ENCODE measurements around the gene PRKCA.
A peak's percentile ranks its signal among the peaks of the same experiment; 100 is the strongest.
"Not testable (repeated sequence)": the region's sequence is repeated elsewhere in the genome, so short reads cannot be mapped to it uniquely, and the experiment has no call there.

Gene PRKCA

DNA sequence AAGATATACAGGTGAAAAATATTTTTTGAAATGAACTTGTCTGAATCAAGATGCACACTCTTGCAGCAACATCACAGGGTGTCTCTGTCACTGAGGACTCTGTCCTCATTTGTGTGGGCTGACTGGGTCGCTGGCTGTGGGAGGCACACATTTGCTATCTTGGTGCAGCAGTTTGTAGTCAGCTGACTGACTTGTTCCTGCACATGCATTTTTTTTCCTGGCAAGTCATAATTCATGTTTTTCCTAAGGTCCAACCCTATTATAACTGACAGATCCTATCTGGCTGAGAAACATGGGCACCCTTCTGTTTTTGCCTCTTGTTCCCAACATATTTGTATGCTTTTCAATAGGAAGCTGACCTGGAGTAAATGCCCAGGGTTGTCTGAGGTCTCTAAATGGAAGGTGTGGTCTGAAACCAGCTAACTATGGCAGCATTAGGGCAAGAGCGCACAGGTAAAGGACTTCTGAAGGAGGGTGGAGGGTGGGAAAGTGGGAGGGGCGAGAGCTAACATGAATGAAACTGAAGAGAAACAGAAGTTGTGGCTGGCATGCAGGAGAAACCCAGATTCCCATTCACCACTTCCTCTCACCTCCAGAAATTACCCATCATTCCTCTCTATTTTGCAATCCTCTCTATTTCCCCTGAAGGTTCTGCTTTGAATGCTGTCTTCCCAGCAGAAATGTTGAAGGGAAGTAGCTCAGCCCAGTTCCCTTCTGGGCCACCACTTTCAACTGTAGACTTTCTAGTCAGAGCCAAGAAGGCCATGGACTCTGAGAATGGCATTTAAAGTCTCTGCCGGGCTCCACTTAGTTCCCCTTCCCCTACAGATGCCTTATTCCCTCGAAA is 166.1 kb downstream of the PRKCA start:
- peak; percentile 86 for DNase-seq

DNA sequence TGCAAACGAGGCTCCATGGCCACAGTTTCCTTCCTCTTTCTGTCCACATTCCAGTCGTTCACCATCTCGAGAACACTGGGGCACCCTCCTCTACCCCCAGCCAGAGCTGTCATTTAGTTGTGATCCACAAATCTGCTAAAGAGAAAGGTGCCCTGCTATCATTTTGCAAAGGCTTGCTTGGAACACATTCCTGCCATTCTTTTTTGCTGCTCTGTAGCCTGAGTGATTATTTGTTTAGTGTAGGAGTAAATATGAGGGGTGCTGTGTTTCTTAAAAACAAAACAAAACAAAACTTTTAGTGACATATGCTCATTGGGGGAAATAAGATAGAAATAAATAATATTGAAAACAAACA is 166.7 kb downstream of the PRKCA start:
- no peak for DNase-seq

DNA sequence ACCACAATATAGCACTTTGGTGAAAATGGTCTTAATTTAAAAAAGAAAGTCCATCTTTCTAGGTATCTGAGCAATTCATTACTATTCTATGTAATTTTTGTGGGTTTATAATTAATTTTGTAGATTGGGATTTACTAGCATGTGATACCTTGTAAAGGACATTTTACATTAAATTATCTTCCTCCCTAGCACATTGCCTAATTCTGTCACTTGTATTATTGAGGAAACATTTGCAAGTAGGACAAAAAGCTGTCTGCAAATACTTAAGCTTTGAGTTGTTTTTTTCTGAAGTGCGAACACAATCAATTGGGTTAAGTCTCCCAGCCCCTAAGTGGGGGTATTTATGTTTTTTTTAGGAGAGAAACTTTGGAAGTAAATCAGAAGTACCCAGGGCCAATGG is 167.0 kb downstream of the PRKCA start:
- DNase-seq: no peak

DNA sequence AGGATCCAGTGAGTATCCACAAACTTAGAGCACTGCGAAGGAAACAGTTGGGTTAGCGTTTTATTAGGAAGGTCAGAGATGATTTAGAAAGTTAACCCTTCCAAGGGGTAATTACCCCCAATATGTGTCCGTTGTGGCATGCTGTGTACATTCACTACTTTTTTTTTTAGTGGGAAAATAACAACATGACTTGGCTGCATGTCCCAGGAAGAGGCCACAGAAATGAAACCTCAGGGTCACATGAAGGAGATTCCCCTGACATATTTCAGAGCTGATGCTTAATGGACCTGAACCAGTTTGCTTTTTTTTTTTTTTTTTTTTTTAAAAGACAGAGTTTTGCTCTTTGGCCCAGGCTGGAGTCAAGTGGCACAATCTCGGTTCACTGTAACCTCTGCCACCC is 167.5 kb downstream of the PRKCA start:
- no peak for DNase-seq

DNA sequence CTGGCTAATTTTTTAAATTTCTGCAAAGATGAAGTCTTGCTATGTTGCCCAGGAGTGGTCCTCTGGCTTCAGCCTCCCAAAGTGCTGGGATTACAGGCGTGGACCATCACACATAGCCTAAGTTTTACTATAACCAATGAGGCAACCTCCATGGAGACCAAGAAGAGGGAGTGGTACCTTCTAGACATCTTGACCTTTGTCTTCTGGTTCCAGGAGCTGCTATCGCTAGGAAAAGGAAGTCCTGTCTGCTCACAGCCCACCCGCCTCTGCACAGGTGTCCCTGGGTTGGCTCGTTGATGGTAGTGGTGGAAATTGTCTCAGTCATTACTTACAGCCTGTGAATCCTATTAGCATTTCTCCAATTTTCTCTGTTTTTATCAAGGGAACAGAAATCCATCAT is 169.7 kb downstream of the PRKCA start:
- DNase-seq: no peak

DNA sequence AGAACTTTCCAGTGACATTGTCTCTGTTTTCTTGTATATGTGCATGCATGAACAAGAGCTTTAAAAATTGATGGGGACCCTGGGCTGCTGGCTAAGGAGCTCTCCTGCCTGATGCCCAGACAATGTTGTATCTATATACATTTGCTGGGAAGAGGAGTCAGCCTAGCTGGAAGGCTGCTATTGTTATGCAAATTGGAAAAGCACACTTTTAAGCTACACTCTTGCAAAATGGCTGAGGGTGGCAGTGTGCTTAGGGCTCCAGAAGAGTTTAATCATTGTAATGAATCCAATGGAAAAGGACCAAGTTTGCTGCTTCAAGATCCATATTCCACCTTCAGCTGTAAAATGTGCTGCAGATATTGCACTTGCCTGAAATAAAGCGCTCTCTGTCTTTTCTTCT is 171.8 kb downstream of the PRKCA start:
- no peak for DNase-seq

DNA sequence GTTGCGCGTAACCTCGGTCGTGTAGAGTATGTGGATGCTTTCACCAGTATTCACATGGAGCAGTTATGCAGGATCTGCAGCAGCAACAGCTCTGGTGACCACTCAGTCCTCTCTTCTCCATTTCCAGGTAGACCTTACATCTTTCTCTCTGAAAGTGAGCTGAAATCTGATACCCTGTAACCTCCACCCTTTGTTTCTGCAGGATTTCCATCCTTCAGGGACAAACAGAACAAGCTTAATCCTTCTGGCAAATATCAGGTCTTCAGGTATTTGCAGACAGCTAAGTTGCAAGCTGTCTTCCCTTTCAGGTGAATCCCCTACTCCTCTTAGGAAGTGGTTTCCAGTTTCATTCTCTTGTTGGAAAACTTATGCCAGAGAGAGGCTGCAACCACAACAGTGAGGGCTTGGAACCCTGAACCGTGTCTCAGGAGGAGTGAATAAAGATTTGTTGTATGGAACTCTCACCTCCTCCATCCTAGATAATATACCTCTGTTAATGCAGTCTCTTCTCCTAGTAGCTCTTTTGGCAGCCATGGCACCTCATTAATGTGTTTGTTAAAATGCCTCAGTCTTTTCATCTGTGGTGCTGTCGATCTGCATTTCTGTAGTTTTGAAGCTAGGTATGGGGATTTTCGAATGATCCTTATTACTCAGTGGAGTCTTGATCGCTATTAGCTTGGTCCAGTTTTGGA is 172.5 kb downstream of the PRKCA start:
- DNase-seq: no peak

DNA sequence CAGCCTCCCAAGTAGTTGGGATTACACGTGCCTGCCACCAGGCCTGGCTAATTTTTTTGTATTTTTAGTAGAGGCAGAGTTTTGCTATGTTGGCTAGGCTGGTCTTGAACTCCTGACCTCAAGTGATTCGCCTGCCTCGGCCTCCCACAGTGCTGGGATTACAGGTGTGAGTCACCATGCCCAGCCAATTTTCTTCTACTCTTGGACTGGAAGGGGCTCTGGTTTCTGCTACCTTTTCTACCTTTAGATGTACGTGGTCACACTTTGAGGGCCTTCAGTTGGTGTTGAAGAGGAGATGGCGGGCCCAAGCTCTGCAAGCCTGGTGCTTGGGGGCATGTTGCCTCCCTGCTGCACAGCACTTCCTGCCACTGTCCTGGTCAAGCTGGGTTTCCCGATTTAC is 173.6 kb downstream of the PRKCA start:
- DNase-seq: no peak

DNA sequence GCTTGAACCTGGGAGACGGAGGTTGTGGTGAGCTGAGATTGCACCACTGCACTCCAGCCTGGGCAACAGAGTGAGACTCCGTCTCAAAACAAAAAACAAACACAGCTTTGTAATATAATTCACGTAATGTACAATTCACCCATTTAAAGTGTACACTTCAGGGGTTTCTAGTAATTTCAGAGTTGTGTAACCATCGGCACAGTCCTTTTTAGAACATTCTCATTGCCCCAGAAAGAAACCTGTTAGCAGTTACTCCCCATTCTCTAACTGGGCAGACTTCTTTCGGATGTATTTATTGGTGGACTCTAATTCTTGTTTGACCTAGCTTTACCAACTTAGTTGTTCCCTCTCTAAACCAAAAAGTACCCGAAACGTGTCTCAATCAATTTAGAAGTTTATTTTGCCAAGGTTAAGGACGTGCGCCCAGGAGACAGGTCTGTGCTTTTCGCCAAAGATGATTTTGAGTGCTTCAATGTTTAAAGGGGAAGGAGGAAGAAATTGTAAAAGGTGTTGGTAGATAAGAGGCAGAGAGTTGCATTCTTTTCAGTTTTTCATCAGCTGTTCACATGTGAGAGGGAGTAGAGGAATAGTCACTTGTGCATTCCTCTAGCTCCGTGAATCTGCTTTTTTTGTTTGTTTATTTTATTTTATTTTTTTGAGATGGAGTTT is 175.3 kb downstream of the PRKCA start:
- no peak for DNase-seq

DNA sequence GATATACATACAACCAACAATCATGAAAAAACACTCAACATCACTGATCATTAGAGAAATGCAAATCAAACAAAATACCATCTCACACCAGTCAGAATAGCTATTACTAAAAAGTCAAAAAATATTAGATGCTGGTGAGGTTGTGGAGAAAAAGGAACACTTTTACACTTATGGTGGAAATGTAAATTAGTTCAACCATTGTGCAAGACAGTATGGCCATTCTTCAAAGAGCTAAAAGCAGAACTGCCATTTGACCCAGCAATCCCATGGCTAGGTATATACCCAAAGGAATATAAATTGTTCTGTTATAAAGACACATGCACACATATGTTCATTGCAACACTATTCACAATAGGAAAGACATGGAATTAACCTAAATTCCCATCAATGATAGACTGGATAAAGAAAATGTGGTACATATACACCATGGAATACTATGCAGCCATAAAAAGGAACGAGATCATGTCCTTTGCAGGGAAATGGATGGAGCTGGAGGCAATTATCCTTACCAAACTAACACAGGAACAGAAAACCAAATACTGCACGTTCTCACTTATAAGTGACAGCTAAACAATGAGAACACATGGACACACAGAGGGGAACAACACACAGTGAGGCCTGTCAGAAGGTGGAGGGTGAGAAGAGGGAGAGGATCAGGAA is 176.9 kb downstream of the PRKCA start:
- not testable (repeated sequence) for DNase-seq

DNA sequence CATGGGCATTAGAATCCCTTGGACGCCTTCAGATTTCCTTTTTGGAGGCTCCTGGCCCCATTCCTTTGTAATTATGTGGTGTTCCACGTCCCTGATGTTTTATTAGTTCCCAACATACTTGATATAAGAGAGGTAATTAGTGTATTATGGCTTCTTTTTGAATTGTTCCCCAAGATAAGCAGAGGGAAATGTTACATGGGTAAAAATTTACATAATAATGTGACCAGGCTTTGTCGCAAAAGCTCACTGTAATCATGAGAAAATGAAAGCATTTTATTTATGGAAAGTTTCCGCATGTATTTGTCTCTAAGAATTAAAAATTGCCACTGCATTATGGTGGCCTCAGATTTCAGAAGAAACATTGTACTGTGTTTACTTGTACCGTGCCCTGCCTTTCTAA is 177.8 kb downstream of the PRKCA start:
- no peak for DNase-seq

DNA sequence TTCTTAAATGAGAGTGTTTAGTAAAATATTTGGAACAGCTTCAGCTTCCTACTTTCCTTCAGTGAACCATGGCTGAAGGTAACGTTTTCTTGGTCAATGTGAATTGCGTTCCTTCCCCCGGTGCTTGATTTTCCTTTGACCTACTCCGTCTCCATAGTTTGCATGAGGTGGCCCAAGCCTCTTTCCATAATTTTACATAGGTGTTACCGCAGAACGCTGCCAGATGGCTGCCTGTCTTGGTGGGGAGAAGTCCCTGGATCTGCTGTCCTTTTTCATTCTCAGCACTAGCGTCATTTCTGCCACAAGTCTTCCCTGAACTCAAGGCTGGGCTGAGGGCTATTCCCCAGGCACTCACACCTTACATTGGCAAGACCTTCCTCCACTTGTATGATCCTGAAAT is 178.4 kb downstream of the PRKCA start:
- DNase-seq: no peak

DNA sequence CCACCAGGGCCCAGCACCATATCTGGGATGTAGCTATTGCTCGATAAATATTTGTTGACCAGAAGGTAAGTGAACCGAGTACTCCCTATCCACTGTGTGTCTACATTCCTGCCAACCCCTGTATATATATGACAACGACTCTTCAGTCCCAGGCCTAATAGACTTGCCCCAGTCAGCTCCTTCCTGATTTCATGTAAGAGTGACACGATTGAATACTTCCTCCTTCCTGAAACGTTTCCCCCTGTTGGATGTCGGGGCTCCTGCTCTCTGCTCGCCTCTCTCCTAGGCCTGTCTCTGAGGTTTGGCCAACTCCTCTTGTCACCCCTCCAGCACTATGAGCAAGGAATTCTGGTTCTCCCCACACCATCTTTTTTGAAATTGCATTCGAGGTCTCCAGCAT is 178.9 kb downstream of the PRKCA start:
- DNase-seq: peak; percentile 31

DNA sequence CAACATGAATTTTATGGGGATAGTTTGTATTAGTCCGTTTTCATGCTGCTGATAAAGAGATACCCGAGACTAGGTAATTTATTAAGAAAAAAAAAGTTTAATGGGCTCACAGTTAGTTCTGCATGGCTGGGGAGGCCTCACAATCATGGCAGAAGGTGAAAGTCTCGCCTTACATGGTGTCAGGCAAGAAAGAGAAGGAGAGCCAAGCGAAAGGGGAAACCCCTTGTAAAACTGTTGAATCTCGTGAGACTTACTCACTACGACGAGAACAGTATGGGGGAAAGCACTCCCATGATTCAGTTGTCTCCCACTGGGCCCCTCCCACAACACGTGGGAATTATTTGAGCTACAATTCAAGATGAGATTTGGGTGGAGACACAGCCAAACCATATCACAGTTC is 181.5 kb downstream of the PRKCA start:
- DNase-seq: no peak

DNA sequence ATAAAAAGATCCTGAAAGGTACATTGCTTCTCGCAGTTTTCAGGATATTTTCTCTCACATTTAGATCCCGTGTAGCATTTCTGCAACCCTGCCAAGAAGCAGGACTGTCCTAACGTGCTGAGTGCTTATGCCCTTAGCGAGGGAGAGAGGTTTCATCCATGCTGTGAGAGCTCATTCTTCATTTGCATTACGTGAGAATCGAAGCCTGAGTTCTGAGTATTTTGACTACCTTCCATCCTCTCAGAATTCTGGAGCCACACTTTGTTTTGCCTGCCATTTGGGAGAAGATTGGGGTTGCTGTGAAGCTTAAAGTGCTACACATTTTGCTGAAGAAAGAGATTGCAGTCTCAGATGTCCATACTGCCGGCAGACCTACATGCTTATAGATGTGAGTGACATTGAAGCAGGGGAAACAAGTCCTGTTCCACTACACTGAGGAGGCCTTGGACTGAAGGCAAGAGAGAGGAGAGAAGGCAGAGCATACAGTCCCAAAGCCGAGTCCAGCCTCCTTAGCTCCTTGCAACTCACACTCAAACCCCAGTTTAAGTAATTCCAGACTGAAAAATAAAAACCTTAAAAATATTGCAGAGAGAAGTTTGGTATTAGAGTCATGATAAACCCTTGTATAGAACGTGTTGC is 183.0 kb downstream of the PRKCA start:
- DNase-seq: no peak

DNA sequence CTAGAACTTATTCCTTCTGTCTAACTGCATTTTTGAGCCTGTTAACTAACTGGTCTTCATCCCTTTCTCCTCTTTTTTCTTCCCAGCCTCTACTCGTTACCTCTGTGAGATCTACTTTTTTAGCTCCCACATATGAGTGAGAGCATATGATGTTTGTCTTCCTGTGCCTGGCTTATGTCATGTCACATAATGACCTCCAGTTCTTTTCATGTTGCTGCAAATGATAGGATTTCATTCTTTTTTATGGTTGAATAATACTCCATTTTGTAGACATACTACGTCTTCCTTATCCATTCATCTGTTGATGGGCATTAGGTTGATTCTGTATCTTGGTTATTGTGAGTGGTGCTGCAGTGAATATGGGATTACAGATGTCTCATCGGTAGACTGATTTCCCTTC is 184.7 kb downstream of the PRKCA start:
- DNase-seq: no peak

DNA sequence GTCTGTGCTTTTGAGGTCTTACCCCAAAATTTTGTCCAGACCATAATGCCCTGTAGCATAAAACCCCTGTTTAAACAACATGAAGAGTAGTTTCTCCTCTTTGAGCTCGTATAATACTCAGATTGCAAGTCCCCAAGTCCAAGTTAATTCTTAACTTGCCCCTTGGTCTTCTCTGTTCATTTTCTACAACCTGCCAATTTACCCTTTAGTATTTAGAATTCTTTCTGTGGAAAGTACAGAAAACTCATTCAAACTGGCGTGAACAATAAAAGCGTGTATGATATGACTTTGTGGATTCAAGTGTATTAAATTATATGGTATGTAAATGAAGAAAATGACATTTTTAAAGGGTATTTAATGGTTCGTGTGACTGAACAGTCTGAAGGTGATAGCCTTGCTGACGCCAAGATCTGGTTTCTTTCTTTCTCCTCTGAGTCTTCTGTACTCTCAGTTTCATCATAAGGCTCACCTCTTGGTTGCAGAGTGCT is 185.6 kb downstream of the PRKCA start:
- DNase-seq: no peak

DNA sequence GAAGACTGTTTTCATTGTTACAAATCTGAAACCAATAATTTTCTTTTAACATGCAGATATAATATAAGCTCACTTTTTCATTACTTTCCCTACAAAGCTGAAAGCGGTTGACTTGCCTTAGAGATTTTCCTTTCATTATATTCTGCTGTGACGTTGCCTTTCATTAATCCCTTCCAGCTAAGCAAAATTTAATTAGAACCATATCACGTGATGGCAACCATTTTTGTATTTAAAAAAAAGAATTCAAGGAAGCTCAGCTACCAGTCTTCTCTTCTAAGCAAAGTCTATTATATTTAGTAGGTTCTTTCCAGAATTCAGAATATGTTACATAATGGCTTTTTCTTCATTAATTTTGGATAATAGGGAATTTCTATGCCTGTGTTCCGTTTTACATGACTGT is 186.5 kb downstream of the PRKCA start:
- DNase-seq: no peak

DNA sequence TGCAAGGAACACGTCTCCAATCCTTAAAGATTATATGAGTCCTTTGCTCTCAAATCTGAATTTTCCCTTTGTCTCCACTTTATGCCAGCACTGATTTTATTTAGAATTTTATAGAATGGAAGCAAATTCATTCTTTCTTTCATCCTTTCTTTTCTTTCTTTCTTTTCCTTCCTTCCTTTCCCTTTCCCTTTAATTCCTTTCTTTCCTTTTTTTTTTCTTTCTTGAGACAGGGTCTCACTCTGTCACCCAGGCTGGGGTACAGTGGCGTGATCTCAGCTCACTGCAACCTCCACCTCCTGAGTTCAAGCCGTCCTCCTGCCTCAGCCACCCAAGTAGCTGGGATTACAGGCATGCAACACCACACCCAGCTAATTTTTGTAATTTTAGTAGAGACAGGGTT is 187.2 kb downstream of the PRKCA start:
- DNase-seq: not testable (repeated sequence)

DNA sequence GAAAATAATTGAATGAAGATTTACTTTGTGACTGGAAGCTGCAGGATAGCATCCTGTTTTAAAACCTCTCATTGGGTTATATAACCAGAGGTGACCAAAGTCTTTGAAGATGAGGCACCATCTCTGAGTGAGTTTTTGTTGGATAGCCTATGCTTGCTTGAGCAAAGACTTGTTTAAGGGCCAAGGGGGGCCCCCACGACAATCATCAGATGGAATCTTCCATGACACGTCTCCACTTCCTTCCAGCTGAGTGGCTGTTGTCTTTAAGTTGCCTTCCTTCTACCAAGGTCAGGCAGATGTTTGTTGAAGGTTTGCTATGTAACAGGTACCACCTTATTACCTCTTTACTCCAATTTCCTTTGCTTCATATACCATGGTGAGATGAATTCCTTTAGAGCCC is 188.8 kb downstream of the PRKCA start:
- no peak for DNase-seq

DNA sequence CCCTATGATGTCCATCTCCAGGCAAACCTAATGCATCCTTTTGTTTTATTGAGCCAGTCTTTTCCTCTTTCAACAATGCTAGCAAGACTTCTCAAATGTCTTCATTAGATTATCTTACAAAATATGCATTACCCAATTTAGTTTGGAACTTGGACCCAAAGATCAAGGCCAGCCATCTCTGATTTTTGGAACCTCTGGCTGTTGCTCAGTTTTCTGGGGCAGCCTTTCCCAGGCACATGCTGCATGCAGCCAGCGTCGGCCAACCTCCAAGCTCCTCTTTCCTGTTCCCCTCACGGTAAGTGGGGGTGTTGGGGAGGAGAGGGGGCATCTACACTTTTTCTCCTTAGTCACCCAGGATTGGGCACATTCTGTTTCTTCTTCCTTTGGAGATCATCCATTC is 189.3 kb downstream of the PRKCA start:
- DNase-seq: no peak

DNA sequence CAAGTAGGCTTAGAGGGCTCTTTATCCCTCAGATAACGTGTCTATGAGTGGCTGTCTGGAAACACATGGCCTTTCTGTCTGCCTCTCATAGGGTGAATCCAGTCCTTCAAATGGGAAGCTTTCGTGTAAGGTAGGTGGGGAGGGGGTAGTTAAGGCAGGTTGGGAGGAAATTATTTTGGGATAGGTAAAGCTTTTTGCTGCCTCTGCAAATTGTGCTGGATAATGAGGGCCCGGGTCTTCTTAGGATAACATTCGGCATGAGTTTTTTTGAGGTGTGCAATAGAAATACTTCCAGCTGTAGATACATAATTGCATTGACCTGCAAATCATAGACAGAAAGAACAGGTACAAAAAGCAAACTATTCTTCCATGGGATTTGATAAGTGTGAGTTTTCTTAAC is 189.7 kb downstream of the PRKCA start:
- no peak for DNase-seq

DNA sequence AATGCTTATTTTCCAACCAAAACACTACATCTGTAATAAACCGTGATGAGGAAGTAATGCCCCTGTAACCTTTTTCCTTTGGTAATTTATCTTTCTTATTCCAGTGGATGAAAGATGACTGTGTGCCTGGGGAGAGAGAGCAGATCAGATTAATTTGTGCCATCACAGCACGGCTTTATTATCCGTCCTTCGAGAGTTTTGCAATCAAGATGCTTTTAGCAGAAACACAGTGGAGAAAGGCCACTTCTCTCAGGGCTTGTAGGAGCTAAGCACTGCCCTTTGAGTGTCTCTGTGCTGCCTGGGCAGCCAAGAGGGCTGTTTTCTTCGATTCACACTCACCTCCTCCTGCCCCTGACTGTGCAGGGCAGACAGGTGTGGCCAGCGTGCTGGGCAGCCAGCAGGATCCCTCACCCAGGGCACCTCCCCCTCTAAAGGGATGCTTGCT is 190.2 kb downstream of the PRKCA start:
- DNase-seq: no peak

Measured in GDM1 (cell line).